ENCODE data around the gene SIAH2.

GRCh38 chr3:150779402-150779858, 16.5 kb upstream of the SIAH2 start:
- TF ChIP-seq, protein P1, sequence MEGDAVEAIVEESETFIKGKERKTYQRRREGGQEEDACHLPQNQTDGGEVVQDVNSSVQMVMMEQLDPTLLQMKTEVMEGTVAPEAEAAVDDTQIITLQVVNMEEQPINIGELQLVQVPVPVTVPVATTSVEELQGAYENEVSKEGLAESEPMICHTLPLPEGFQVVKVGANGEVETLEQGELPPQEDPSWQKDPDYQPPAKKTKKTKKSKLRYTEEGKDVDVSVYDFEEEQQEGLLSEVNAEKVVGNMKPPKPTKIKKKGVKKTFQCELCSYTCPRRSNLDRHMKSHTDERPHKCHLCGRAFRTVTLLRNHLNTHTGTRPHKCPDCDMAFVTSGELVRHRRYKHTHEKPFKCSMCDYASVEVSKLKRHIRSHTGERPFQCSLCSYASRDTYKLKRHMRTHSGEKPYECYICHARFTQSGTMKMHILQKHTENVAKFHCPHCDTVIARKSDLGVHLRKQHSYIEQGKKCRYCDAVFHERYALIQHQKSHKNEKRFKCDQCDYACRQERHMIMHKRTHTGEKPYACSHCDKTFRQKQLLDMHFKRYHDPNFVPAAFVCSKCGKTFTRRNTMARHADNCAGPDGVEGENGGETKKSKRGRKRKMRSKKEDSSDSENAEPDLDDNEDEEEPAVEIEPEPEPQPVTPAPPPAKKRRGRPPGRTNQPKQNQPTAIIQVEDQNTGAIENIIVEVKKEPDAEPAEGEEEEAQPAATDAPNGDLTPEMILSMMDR (conservative IDR thresholded peaks at IDR 0.05; ENCODE audit: low read length), result no peak
- no peak for TF ChIP-seq EZH2phosphoT487 (IDR thresholded peaks at IDR 0.05; ENCODE audit: borderline replicate concordance, low read depth, low read length)

All from OCI-LY7 (cell line).